GM19463 (cell line): Measurements from ENCODE around the gene ATXN10.

ENCODE experiments used
- ATAC-seq: cut with Tn5 transposase; IDR thresholded peaks from one replicate; pipeline ENCODE4 v1.9.1; 2021; ENCODE audit warnings: mild to moderate bottlenecking, moderate library complexity; ENCODE audit not compliant: unreplicated experiment

Gene ATXN10

DNA sequence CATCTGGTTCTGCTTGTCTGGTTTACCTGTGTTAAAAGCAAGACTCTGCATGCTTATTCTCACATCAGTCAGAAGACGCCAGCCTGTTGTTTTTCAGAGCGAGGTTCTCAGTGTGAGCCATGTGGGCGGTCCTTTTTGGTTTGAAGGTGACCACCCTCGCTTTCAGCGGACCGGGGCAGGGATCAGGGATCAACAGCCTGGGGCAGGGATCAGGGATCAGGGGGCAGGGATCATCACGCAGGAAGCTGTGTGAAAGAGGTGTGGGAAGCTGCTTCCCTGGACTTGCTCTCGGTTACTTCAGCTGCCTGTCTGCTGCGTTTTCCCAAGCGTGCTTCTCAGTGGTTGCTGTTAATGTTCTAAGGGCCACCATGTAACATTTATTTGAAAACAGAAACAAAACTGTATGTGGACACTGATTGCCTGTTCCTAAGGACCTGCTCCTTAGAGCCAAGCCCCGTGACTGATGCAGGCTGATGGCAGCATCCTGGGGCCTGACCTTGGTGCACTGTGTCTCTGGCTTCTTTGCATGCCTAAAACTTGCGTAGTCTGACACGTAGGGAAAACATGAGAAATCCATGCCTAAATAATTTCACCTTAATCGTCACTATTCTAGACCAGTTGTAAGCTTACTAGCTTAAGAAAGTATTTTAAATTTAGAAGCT is 146.9 kb downstream of the ATXN10 start:
- no peak for ATAC-seq

DNA sequence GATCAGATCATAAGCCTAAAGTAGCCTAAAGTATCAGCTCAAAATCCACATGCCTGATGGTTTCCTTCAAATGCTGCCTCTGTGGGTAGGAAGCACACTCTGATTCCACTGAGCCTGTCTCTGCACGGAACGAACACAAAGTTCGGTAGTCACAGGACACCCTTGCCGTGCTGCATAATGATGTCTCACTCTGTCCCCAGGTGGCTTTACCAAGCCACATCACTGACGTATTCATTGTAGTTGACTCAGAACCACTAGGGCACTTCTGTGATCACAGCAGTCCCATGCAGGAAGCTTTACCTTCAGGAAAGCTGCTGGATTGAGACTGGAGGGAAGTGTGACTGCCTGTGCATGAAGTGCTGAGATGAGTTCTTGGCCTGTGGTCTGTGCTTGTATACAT is 147.7 kb downstream of the ATXN10 start:
- no peak for ATAC-seq

DNA sequence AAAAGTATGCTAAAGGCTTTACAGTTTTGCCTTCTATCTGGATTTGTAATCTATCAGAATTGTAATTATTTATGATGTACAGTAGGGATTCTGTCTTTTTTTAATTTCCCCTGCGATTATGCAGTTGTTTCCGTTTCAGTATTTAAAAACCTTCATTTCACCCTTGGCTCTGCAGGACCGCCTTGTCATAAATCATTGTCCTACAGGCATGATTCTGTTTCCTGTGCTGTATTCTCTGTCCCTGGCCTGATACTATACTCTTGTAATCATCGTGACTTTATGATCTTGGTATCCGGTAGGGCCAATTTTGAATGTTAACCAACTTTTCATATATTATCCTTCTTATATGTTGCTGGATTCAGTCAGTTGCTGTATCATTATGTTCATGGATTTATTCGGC is 151.7 kb downstream of the ATXN10 start:
- no peak for ATAC-seq

DNA sequence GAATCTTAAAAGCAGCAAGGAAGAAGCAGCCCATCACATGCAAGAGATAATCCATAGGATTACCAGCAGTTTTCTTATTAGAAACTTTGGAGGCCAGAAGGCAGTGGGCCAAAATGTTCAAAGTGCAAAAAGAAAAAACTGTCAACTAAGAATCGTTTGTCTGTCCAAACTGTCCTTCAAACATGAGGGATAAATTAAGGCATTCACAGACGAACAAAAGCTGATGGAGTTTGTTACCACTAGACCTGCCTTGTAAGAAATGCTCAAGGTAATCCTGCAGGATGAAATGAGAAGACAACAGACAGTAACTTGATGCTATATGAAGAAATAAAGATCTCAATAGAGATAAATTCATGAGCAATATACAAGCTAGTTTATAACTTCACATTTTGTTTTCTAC is 154.9 kb downstream of the ATXN10 start:
- no peak for ATAC-seq

DNA sequence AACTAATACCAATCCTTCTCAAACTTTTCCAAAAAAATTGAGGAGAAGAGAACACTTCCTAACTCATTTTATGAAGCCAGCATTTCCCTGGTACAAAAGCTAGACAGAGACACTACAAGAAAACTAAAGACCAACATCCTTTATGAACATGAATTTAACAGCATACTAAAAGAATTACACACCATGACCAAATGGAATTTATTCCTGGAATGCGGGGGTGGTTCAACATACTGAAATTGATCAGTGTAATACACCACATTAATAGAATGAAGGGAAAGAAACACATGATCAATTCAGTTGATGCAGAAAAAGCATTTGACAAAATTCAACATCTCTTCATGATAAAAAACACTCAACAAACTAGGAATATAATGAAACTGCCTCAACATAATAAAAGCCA is 157.2 kb downstream of the ATXN10 start:
- ATAC-seq, result no peak

DNA sequence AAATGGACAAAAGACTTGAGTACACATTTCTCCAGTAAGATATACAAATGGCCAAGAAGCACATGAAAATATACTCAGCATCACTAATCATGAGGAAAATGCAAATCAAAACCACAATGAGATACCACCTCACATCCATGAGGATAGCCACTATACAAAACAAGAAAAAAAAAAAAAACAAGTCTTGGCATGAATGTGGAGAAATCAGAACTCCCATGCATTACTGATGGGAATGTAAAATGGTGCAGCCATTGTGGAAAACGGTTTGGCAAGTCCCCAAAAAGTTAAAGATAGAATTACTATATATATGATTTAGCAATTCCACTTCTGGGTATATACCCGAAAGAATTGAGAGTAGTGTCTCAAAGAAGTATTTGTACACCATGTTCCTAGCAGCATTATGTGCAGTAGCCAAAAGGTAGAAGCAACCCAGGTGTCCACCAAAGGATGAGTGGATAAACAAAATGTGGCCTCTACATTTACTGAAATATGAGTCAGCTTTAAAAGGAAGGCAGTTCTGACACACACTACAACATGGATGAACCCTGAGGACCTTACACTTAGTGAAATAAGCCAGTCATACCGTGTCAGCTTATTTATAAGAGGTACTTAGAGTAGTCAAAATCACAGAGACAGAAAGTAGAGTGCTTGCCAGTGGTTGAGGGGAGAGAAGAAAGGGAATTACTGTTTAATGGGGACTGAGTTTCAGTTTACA is 159.1 kb downstream of the ATXN10 start:
- ATAC-seq, result no peak

DNA sequence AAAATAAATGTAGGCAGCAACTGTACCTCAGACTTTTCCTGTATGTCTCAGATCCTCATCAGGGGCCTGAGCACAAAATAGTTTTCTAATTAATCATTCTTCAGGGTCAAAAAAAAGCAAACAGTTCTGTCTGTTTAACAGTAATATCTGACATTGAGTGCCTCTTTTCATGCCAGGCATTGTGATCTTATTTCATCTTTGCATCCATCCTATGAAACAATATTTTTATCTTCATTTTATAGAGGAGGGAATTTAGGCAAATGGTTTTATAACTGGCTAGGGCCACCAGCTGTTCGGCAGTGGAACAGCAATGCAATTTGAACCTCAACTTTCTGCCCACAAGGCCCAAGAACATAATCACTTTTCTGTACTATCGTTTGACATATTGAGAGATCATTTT is 159.8 kb downstream of the ATXN10 start:
- ATAC-seq, result no peak

DNA sequence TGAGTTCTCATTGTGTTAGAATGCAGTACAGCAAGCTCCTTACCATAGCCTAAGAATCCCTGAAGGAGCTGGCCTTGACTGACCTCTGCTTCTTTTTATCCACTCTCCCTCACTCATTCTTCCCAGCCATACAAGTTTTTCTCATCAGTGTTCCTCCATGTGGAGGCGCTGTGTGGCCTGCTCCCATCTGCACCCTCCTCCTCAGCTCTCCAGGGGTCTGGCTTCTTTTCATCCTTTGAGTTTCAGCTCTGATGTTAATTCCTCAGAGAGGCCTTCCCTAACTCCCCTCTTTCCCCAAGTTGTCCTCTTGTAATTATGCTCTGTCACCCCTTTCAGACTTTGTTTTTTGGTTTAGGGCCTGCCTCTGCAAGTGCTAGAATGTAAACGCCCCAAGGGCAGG is 160.5 kb downstream of the ATXN10 start:
- ATAC-seq, result no peak

DNA sequence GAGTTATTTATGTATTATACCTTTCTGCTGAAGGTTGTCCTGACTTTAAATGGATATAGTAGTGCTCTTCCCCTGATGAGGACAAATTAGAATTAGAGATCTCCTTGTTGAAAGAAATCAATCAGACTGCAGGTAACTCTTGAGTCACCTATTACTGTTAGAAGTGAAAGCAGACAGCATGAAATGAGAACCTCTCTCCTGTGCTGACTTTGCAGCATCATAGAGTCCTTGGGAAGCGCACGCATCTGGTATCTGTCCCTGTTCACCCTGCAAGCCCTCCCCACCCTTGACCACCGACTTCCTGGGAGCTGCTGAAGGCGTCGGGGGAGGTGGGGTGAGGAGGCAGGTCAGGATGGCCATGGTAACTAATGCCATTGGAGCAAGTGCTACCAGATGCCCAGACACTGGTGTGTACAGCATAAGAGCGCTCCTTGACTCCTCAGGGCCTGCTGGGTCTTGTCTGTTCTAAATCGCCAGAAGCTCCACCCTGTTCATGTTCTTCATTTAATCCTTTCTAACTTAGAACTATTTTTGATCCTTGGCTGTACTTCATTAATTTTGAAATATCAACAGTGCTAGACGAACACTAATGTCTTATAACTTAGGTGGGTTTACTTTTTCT is 161.4 kb downstream of the ATXN10 start:
- no peak for ATAC-seq

DNA sequence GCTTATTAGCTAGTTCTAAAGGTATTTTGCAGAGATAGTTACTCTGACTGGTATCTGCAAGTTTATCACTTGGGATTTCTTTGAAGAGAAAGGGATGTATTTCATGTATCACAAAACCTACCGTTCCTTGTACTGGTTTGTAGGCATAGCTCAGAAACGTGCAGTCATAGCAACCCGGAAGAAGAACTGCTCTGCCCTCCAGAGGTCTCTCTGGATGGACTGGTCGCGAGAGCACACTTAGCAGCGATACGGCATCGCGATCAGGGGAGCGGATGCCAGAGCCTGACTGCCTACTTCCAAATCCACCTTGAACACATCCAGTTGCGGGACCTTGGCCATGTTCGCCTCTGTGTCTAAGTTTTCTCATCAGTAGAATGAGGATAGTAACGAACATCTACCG is 162.0 kb downstream of the ATXN10 start:
- ATAC-seq, result no peak

DNA sequence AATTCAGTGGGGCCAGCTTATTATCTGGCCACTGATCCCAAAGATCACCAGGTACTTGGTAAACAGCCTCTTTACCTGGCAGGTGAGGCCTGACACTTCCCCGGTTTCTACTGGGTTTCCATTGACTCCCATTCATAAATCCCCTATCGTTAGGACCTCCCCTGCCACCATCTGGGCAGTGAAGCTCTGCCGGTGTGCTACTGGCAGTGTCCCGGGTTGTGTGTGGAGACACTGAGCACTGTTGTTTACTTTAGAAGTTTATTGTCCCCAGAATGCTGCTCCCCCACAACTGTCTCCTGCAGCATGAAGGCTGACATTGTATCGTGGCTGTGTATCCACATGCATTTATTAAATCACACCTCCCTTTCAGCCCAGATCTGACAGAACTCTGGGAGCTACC is 162.6 kb downstream of the ATXN10 start:
- no peak for ATAC-seq

DNA sequence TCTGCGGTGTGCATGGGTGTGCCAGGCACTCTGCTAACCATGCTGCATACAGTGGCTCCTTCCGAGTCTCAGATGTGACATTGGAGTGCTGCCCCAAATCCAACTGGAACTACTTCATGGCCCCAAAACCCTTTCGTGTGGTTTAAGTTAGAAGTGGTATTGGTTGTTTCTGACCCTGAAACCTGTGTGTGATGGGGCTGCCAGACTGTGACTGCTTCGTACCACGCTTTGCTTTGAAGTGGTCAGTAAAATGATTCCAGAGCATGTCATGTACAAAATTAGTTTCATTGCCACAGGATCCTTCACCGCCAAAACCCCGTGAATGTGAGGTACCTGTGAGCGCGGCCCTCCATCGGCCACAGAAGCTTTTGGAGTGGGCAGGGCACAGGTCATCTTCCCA is 163.2 kb downstream of the ATXN10 start:
- ATAC-seq, result no peak

DNA sequence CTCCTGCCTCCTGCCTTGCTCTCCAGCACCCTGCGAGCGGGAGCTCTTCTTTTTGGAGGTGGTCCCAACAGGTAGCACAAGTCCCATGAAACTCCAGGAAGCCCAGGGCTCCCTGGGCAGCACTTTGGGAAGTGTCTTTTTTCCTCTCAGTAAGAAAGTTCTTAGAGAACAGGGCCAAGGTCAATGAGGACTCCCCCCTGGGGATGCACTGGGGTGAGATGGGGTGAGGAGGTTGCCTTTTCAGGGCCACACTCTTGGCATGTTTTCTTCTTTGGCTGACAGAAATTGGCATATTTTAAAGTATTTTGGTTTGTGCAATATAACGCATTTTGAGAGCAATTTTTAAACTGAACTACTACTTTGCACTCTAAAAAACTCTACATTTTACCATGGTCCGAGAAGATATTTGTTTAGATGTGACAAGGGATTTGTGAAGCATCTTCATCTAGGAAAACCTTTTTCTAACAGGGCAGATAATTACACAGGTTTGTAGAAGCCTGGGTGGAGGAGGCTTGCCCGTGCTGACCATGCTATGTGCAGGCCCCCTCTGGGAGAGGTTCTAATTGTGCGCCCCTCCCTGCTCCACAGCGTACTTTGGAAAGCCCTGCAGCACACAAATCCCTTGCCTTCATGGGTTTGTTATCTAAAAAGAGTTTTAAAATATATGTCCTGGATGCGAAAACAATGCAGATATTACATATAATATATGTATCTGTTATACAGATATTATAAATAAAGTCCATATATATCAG is 165.0 kb downstream of the ATXN10 start:
- no peak for ATAC-seq

DNA sequence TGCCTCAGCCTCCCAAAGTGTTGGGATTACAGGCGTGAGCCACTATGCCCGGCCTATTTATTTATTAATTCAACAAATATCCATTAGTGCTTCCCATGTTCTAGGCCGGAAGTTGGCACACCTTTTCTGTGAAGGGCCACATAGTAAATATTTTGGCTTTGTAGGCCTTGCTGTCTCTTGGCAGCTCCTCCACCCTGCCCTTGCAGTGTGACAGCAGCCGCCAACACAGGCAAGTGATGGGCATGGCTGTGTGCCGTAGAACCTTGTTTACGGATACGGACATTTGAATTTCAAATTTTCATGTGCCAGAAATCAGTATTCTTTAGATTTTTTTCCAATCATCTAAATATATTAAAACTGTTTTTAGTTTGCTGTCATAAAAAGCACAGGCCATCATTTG is 165.9 kb downstream of the ATXN10 start:
- ATAC-seq, result no peak

DNA sequence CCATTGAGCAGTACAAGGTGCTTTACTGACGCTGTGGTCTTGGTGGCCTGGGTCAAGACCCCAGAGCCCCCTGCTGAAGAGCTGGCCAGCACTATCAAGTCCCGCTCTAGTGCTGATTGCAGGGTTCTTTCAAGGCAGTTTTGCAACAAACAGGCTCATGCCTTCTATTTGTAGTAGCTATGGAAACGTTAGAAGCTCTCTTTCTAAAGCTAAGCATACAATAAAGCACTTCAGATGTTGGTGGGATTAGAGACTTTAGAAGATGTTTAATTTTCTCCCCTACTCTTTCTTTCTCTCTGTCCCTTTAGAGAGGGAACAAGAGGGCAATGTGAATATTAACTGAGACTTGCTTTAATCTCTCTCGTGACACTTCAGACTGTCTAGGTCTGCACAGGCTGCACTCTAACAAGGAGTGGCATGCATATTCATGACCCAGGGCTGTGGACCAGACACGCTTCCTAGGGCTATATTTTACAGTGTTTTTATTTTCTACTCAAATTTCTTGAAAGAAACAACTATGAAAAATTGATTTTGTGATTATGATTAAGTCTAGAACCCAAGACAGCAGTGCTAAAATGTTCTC is 166.8 kb downstream of the ATXN10 start:
- no peak for ATAC-seq

DNA sequence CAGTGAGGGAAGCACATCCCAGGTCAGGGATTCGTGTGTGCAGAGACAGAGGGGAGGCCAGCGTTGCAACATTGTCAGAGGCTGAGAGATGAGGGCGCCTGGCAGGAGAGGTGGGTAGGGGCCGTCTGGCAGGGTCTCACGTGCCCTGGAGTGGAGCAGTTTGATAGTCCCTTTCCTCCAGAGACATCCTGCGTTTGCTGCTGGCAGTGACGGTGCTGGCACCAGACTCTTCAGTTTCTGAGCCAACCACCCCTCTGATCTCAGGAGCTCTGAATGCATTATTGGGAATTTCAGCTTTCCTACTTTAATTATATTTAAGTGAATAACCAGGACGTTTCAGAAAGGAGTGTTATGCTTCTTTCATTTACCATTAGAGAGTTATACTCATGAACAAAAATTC is 168.8 kb downstream of the ATXN10 start:
- no peak for ATAC-seq

DNA sequence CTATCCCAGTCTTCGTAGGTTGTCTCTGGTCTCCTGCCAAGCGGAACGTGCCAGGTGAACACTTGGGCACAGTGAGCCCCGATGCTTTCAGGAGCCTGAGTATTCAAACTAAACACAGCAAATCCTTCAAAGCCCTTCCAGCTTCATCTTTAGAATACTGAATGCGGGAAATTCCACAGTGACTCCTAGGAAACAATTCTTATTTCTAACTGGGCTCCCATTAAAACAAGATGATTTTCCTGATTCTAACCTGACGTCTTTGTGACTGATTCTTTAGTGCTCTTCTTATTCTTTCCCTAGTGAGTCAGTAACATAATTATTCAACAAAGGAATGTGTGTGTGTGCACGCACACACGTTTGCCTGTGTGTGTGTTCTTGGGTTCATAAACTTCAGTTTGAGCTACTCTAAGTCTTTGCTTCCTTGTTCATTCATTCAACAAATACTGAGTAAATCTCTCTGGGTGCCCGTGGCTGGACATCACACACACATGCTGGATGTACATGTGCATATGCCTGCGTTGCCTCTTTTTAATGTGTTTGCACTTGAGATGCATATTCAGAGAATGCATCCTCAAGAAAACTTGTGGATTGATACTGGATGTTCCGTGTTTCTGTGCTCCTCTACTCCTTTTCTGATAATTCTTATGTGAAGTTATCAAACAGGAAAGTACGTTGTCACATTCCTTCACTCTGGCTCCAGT is 170.8 kb downstream of the ATXN10 start:
- no peak for ATAC-seq

DNA sequence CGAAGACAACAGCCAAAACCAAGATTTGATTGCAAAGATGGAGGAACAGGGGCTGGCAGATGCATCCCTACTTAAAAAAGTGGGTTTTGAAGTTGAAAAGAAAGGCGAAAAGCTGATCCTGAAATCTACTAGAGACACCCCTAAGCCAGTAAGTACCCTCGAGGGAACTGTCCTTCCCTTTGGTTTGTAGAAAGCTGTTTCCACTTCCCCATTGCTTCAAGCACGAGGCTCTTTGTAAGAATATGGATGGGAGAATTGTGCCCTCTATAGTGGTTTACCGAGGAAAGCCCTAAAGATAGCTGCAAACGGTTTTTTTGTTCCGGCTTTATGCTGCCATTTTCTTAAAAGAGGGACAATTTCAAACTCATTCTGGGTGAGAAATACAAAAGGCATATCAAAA is 171.4 kb downstream of the ATXN10 start:
- no peak for ATAC-seq

DNA sequence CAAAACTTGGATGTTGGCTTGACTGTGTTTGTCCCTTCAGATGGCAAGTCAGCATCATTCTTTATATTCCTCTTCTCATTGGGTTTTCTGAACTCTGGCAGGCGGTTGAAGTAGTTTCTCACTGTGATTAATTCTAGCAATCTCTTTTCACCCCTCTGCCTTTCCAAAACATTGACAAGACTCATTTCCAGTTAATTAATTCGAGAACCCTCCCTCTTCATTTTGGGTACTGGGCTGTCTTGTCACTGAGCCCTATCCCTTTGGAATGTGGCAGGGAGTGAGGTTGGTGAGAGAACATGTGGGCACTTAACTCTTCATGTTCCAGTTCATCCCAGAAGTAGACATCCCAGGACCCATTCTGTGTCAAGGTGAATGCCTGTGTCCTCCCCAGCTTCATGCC is 172.4 kb downstream of the ATXN10 start:
- no peak for ATAC-seq

DNA sequence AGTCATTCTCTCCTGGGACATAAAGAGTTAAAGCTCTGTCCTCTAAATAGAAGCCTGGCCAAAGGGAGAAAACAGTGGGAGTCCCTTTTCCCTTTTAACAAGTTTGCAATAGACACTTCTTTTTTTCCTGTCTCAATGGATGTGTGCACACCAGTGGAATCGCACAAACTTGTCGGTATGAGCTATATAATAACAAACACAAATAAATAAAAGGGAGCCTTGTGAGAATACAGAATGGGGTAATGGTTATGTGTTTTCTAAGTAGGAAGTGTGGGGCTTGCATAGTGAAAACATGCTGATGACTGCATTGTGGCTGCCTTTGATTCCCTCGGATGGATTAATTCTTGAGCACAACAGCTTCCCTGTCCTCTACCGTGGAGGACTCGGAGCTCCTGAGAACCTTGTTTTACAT is 173.4 kb downstream of the ATXN10 start:
- no peak for ATAC-seq

DNA sequence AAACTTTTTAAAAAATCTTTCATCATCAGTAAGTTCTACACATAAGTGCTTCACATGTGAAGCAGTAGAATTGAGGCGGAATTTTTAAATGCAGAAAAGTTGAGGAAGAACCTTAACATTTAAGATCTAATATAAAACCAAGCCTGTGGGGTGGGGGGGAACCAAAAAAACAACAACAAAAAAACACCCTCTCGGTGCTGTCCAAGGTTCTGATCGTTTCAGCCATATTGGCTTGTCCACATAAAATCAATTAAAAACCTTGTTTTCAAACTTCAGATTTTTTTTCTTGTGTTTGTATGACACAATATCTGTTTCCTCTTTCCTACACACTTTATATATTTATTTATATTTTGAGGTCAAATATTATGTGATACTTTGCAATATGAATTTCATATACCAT is 175.3 kb downstream of the ATXN10 start:
- ATAC-seq, result no peak
